Immature natural killer cell (primary cell): ENCODE data around the gene NOP16. TPM values are rescaled to one million over a fixed set of nuclear protein-coding genes. Genes with fewer than 3 reads are reported as not detected.

ENCODE experiments used
- DNase-seq, 3 donors: peaks; one replicate each; pipeline ENCODE4 v3.0.0; 2022; ENCODE audit warnings: mixed read lengths in 1 of 3
- H3K27ac Mint-ChIP-seq, 6 donors: one replicate each; pipeline ENCODE4 v1.8.0; 2020; ENCODE audit warnings: mixed read lengths in 6 of 6, mild to moderate bottlenecking in 5 of 6, inconsistent platforms in 4 of 6, moderate library complexity in 3 of 6
- H3K27me3 Mint-ChIP-seq, 3 donors: one replicate each; pipeline ENCODE4 v1.8.0; 2020 to 2021; ENCODE audit warnings: low read depth in 3 of 3, mild to moderate bottlenecking in 3 of 3, mixed read lengths in 3 of 3, moderate library complexity in 3 of 3, inconsistent platforms in 1 of 3
- H3K36me3 Mint-ChIP-seq, 3 donors: one replicate each; pipeline ENCODE4 v1.8.0; 2020; ENCODE audit warnings: mixed read lengths in 3 of 3, inconsistent platforms in 2 of 3, mild to moderate bottlenecking in 2 of 3
- H3K4me1 Mint-ChIP-seq, 2 donors: one replicate each; pipeline ENCODE4 v1.8.0; 2020; ENCODE audit warnings: inconsistent platforms in 2 of 2, mild to moderate bottlenecking in 2 of 2, mixed read lengths in 2 of 2, moderate library complexity in 1 of 2
- H3K4me3 Mint-ChIP-seq, 5 donors: one replicate each; pipeline ENCODE4 v1.8.0; 2020; ENCODE audit warnings: mild to moderate bottlenecking in 5 of 5, mixed read lengths in 5 of 5, inconsistent platforms in 3 of 5, moderate library complexity in 3 of 5
- H3K9me3 Mint-ChIP-seq, 6 donors: one replicate each; pipeline ENCODE4 v1.8.0; 2020; ENCODE audit warnings: mild to moderate bottlenecking in 6 of 6, mixed read lengths in 6 of 6, inconsistent platforms in 4 of 6, moderate library complexity in 3 of 6
- polyA plus RNA-seq, 3 donors: library from polyadenylated mRNA; unstranded; fragments of 300-500 nt; fragmentation: Illumina TruSeq; gene quantifications; one replicate each; pipeline ENCODE4 v1.2.3, GENCODE V29; 2021

Gene NOP16
- polyA plus RNA-seq, 3 donors from 2014 or later, result 5.7 to 34.7 (median 16.6) TPM

DNA sequence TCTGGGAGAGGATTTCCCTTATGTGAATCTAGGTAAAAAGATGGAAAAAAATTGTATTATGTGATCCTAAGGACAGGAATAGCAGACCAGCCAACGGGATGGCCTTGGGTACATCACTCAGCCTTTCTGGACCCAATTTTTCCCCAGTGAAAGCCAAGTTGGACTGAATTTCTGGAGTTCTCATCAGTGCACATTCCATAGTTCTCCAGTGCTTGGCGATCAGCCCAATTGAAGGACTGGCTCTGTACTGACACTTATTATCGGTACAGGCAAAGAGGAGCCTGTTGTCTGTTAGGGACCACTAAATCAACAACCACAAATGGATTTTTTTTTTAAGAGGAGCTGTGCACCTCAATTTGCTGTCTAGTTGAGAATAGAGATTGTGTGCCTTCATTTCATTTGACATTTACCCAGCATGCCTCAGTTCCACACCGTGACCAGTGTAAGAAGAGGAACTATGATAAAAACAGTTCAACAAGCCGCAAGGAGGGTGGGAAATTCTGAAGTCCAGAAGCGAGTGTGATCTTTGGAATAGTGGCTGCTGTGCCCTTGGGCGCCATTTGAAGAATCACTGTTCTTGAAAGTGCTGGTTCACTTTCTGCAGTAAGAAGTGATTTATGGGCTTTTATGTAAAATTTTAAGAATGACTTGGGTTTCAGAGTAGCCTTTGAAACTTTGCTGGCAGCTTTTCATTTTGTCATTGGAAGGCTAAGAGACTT is 15.1 kb downstream of the NOP16 start:
- no peaks in the 10 kb centered on the region for H3K4me1 Mint-ChIP-seq
- H3K36me3 Mint-ChIP-seq, result peaks cover 0 to 4% (median 3%) of the 10 kb centered on the region in 3 donors
- H3K27ac Mint-ChIP-seq, result no peak overlapping the region
- H3K27me3 Mint-ChIP-seq, result peaks cover 0 to 2% (median 1%) of the 10 kb centered on the region in 3 donors
- no peak for DNase-seq
- no peak overlapping the region for H3K4me3 Mint-ChIP-seq
- H3K9me3 Mint-ChIP-seq, result no peaks in the 10 kb centered on the region

DNA sequence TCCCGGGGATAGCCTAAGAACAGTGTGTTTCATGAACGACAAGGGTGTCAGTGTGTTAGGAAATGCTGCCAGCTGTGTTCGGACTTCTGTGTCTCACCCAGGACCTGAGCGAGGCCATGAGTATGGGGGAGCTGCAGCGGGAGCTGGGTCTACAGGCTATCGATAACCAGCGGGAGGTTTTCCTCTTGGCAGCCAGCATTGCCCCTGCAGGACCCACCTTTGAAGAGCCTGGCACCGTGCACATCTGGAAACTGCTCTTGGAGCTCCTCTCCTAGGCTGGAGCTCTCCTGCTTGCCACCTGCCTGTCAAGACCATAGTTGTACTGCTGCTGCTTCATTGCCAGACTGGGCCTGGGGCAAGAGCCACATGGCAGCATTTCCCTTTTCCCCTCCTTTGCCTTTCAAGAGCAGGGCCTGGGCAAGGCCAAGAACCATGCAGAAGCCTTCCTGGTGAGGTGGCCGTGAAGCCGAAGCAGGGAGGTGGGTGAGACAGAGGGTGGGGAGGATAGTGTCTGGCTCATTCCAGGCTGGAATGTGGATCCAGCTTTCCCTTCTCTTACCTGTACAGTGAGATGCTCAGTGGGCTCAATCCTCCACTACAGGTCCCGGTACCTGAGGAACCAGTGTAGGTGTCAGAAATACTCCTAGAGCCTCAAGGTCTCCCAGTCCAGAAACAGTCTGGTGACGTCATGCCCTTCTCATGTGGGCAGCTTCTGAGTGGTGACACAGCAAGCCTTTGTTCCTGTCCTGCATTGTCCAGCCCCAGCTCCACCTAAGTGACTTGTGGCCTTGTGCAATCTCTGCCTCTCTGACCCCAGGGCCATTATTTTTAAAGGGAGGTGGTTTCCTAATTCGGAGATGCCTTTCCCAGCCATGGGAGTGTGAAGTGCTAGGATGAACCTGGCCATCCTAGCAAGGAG is 16.5 kb downstream of the NOP16 start:
- no peaks in the 10 kb centered on the region for H3K9me3 Mint-ChIP-seq
- no peak overlapping the region for H3K27ac Mint-ChIP-seq

GRCh38 chr5:176369934-176370711 is 18.3 kb downstream of the NOP16 start:
- Mint-ChIP-seq H3K27ac (no peak overlapping the region), H3K36me3 (peaks cover 3 to 14% (median 7%) of the 10 kb centered on the region in 3 donors), H3K27me3 (peaks cover 0 to 4% (median 2%) of the 10 kb centered on the region in 3 donors), H3K9me3 (no peaks in the 10 kb centered on the region), H3K4me3 (no peak overlapping the region), H3K4me1 (peaks cover 3 to 6% of the 10 kb centered on the region in 2 donors)
- no peak for DNase-seq

More for the DNA sequence above, 16.5 kb downstream of the NOP16 start:
- Mint-ChIP-seq H3K4me1 (peaks cover 0 to under 1% of the 10 kb centered on the region in 2 donors), H3K4me3 (no peak overlapping the region), H3K36me3 (peaks cover 3 to 14% (median 7%) of the 10 kb centered on the region in 3 donors), H3K27me3 (peaks cover 0 to 4% (median 2%) of the 10 kb centered on the region in 3 donors)
- no peak for DNase-seq

- no peak overlapping the region for H3K4me3 Mint-ChIP-seq
- no peak overlapping the region for H3K27ac Mint-ChIP-seq
- DNase-seq, result no peak
- H3K36me3 Mint-ChIP-seq, result peaks cover 3 to 14% (median 7%) of the 10 kb centered on the region in 3 donors
- no peaks in the 10 kb centered on the region for H3K9me3 Mint-ChIP-seq
- H3K4me1 Mint-ChIP-seq, result peaks cover 8 to 15% of the 10 kb centered on the region in 2 donors
- H3K27me3 Mint-ChIP-seq, result peaks cover 0 to 4% (median 2%) of the 10 kb centered on the region in 3 donors
Observed at GRCh38 chr5:176368726-176369125, 19.7 kb downstream of the NOP16 start.

GRCh38 chr5:176366232-176366894 is 22.0 kb downstream of the NOP16 start:
- Mint-ChIP-seq H3K27ac (peak overlapping the region in 3 of 6 donors; percentile 19 to 47 (median 22)), H3K36me3 (peaks cover 3 to 11% (median 7%) of the 10 kb centered on the region in 3 donors), H3K4me1 (peaks cover 27 to 30% of the 10 kb centered on the region in 2 donors), H3K9me3 (no peaks in the 10 kb centered on the region), H3K4me3 (peak overlapping the region; percentile 68 to 81 (median 72)), H3K27me3 (peaks cover 2 to 12% (median 5%) of the 10 kb centered on the region in 3 donors)
- no peak for DNase-seq

DNA sequence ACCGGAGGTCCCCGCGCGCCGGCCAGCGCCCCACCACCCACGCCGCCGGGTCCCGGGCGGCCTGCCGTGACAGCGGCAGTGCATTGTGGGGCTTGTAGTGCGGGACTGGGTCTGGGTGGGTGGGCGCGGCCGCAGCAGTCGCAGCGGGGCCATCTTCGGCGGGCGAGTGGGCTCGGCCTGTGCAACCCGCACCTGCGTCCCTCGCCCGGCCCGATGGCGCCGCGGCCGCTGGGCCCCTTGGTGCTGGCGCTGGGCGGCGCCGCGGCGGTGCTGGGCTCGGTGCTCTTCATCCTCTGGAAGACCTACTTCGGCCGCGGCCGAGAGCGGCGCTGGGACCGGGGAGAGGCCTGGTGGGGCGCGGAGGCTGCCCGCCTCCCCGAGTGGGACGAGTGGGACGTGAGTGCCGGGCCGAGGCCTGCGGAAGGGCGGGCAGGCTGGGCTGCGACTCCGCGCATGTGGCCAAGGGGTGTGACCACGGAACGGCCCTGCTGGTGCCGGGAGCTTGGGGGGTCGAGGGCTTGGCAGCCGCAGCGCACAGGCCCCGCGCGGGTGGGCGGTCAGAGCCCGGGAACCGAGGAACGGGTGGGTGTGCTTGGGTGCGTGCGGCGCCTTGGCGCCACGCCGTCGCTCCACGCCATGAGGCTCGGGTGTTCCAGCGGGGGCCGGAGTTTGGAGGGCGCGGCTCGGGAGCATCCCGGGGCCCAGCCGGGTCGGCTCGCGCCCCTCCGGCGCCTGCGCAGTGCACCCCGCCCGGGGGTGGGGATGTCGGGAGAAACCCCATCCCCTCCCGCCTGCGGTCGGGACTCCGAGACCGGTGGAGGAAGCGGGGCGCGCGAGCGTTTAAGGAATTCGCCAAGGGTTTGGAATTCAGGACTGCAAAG is 22.8 kb downstream of the NOP16 start, which contains the start of gene ARL10:
Gene ARL10, plus strand, starts transcription at position 137 of the 881 bp plus-strand sequence. Its CDS starts 77 bp downstream, at position 214.
- DNase-seq, result peak; percentile 31 to 44 (median 35)
- peaks cover 29 to 30% of the 10 kb centered on the region in 2 donors for H3K4me1 Mint-ChIP-seq
- H3K36me3 Mint-ChIP-seq, result peaks cover 3 to 11% (median 7%) of the 10 kb centered on the region in 3 donors
- peaks cover 2 to 15% (median 5%) of the 10 kb centered on the region in 3 donors for H3K27me3 Mint-ChIP-seq
- peak within 1 kb of the TSS; percentile 69 to 81 (median 74) for H3K4me3 Mint-ChIP-seq
- H3K9me3 Mint-ChIP-seq, result no peaks in the 10 kb centered on the region
- peak within 1 kb of the TSS in 4 of 6 donors; percentile 12 to 66 (median 50) for H3K27ac Mint-ChIP-seq

DNA sequence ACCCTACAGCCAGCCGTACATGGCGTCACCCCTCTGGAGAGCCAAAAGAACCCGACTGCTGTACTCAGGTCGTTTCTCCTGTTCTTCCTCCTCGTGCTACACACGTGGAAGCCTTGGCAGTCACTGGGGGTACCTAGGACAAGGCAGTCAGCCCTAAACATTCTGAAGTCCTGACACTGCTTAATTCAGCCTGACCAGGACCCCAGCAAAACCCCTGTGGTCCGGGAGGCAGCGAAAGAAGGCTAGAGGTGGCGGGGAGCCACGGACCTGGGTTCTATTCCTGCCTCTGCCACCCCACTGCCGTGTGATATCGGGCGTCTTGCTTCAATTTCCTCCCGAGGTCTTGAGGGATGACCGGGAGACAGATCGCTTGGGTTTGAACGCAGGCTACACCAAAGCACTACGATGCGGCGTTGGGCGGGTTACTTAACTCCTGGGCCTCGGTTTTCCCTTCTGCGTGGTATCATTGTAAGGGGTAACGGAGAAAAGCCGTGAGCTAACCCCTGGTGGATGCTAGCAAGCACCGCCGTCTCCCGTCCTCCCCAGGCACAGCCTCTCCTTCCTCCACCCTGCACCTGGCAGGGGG is 23.5 kb downstream of the NOP16 start:
- Mint-ChIP-seq H3K36me3 (peaks cover 0 to 11% (median 7%) of the 10 kb centered on the region in 3 donors), H3K4me1 (peaks cover 30 to 33% of the 10 kb centered on the region in 2 donors), H3K9me3 (no peaks in the 10 kb centered on the region), H3K27me3 (peaks cover 2 to 15% (median 5%) of the 10 kb centered on the region in 3 donors), H3K27ac (peak overlapping the region in 4 of 6 donors; percentile 12 to 66 (median 50)), H3K4me3 (peak overlapping the region; percentile 69 to 80 (median 71))
- DNase-seq, result no peak

GRCh38 chr5:176362233-176362490 is 26.2 kb downstream of the NOP16 start:
- H3K4me1 Mint-ChIP-seq, result peaks cover 41 to 52% of the 10 kb centered on the region in 2 donors
- H3K27me3 Mint-ChIP-seq, result peaks cover 0 to 12% (median 5%) of the 10 kb centered on the region in 3 donors
- no peak for DNase-seq
- H3K36me3 Mint-ChIP-seq, result peaks cover 4 to 9% (median 9%) of the 10 kb centered on the region in 3 donors
- no peaks in the 10 kb centered on the region for H3K9me3 Mint-ChIP-seq
- peak overlapping the region; percentile 87 to 97 (median 92) for H3K27ac Mint-ChIP-seq
- H3K4me3 Mint-ChIP-seq, result peak overlapping the region; percentile 93 to 97 (median 95)

- no peaks in the 10 kb centered on the region for H3K9me3 Mint-ChIP-seq
- H3K27me3 Mint-ChIP-seq, result peaks cover 0 to 12% (median 5%) of the 10 kb centered on the region in 3 donors
- peaks cover 4 to 10% (median 9%) of the 10 kb centered on the region in 3 donors for H3K36me3 Mint-ChIP-seq
- peaks cover 41 to 52% of the 10 kb centered on the region in 2 donors for H3K4me1 Mint-ChIP-seq
- peak; percentile 93 to 94 (median 93) for DNase-seq
- H3K27ac Mint-ChIP-seq, result peak within 1 kb of the TSS; percentile 87 to 97 (median 92)
- peak within 1 kb of the TSS; percentile 93 to 97 (median 95) for H3K4me3 Mint-ChIP-seq
Observed at GRCh38 chr5:176361437-176362232, 26.8 kb downstream of the NOP16 start, which contains the start of gene KIAA1191. Gene KIAA1191 (minus strand): TSS chr5:176361764. CDS start chr5:176359508, 2,256 bp downstream.

DNA sequence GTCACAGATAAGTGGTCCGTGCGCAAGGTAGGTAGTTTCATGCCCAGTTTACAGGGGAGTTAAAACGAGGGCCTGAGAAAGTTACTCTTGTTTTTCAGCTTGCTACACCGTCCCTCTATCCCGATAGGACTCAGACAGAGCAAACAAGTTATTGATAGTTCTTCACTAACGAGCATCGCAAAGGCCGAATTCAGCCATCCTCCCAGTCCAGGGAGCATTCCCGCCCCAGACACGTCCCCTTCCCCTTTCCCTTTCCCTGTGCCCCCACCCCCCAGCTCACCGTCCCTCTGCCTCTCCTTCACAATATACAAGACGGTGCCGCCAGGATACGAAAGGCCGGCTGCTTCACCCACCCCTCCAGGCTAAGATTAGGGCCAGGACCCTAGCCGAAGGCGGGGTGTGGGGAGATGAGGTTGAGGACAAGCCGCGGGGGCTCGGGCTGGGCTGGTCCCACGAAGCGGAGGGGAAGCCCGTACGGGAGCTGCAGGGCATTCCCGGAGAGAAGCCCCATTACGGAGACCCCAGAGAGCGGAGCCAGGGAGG is 27.4 kb downstream of the NOP16 start:
- Mint-ChIP-seq H3K36me3 (peaks cover 4 to 12% (median 9%) of the 10 kb centered on the region in 3 donors), H3K4me3 (peak overlapping the region; percentile 93 to 97 (median 95)), H3K27me3 (peaks cover 0 to 12% (median 5%) of the 10 kb centered on the region in 3 donors), H3K4me1 (peaks cover 42 to 53% of the 10 kb centered on the region in 2 donors), H3K27ac (peak overlapping the region; percentile 87 to 97 (median 91)), H3K9me3 (no peaks in the 10 kb centered on the region)
- no peak for DNase-seq
